HCT116 (cell line): Measurements from ENCODE around the gene CENPP. TPM values are rescaled to one million over a fixed set of nuclear protein-coding genes. Genes with fewer than 3 reads are reported as not detected.

Experiments
- ATAC-seq: fragments of 200-7000 bp; cut with Tn5 transposase; 2 replicates; pipeline ENCODE4 v1.9.1; 2020; ENCODE audit warnings: mild to moderate bottlenecking, moderate library complexity
- BruUV-seq: library from RNA; stranded (reverse); fragments of 400-500 nt; replicated peaks from 2 replicates; lab custom pipeline; 2021; lab: Mats Ljungman, UMichigan
- CTCF ChIA-PET: fragments of 300-600 bp; sonication (Branson Sonifier 250); formaldehyde crosslinking; loops from one replicate; lab custom pipeline; 2021; ENCODE audit warnings: antibody characterized with exemption; lab: Charles Lee
- POLR2A ChIA-PET: fragments of 300-600, 350-600 bp; sonication (Branson Sonifier 250); formaldehyde crosslinking; loops from one replicate; lab custom pipeline; 2021; ENCODE audit warnings: antibody characterized with exemption; lab: Charles Lee
- RAD21 ChIA-PET, 2 experiments: fragments of 300-600 bp; sonication (Branson Sonifier 250); formaldehyde crosslinking; loops; one replicate each; lab custom pipeline; 2023; ENCODE audit warnings: low total read pairs in 2 of 2; ENCODE audit not compliant: uncharacterized antibody in 2 of 2, unreplicated experiment in 2 of 2, low non-redundant PET in 1 of 2; lab: Charles Lee
- DNase-seq: peaks from one replicate; pipeline ENCODE4 v3.0.0-alpha.2; 2010; ENCODE audit warnings: low read depth, low spot score
- H2AFZ ChIP-seq: fragments of 200-600 bp; shearing (Covaris generic), sonication (generic); 2 replicates; pipeline ENCODE4 v1.6.1; 2017; ENCODE audit warnings: low read depth, mixed run types, mixed read lengths, antibody characterized with exemption, low read length; ENCODE audit not compliant: poor library complexity, severe bottlenecking
- H3K27ac ChIP-seq: 2 replicates; pipeline ENCODE4 v1.5.1; 2012; ENCODE audit warnings: low read depth, low read length
- H3K27me3 ChIP-seq: fragments of 200-600 bp; sonication (generic); 2 replicates; pipeline ENCODE4 v1.6.1; 2016; ENCODE audit warnings: mixed run types, low read length, mixed read lengths; ENCODE audit not compliant: insufficient read depth
- H3K36me3 ChIP-seq, 2 experiments: fragments of 200-500 bp in 1 of 2; fragments of 200-600 bp in 1 of 2; sonication (Bioruptor generic) in 1 of 2; sonication (generic) in 1 of 2; 2 replicates each; pipeline versions ENCODE4 v1.5.1 to v1.6.1; 2014 to 2016; ENCODE audit warnings: low read length in 2 of 2, inconsistent platforms in 1 of 2, mixed read lengths in 1 of 2, mixed run types in 1 of 2; ENCODE audit not compliant: insufficient read depth in 2 of 2, control insufficient read depth in 1 of 2
- H3K4me1 ChIP-seq, 2 experiments: fragments of 200-600 bp in 1 of 2; sonication (generic) in 1 of 2; 2 replicates each; pipeline versions ENCODE4 v1.5.1 to v1.6.1; 2012 to 2017; ENCODE audit warnings: low read length in 2 of 2, inconsistent platforms in 1 of 2, mild to moderate bottlenecking in 1 of 2, mixed read lengths in 1 of 2, mixed run types in 1 of 2, moderate library complexity in 1 of 2; ENCODE audit not compliant: insufficient read depth in 2 of 2, control insufficient read depth in 1 of 2
- H3K4me2 ChIP-seq: fragments of 200-600 bp; sonication (generic); 2 replicates; pipeline ENCODE4 v1.6.1; 2017; ENCODE audit warnings: mixed run types, low read length, mixed read lengths
- H3K4me3 ChIP-seq, 2 experiments: fragments of 200-600 bp in 1 of 2; sonication (generic) in 1 of 2; replicated peaks in 1 of 2; 2 replicates each; pipeline ENCODE4 v1.5.1; 2011 to 2016; ENCODE audit warnings: low read length in 2 of 2, control low read depth in 1 of 2, low read depth in 1 of 2, mild to moderate bottlenecking in 1 of 2, mixed read lengths in 1 of 2, mixed run types in 1 of 2
- H3K79me2 ChIP-seq: fragments of 200-600 bp; sonication (generic); 2 replicates; pipeline ENCODE4 v1.6.1; 2017; ENCODE audit warnings: mild to moderate bottlenecking, mixed run types, low read length, moderate library complexity, mixed read lengths; ENCODE audit not compliant: insufficient read depth
- H3K9ac ChIP-seq: fragments of 200-600 bp; sonication (generic); 2 replicates; pipeline ENCODE4 v1.6.1; 2016; ENCODE audit warnings: low read length, mixed read lengths
- H3K9me2 ChIP-seq: fragments of 200-600 bp; sonication (generic), shearing (Covaris generic); 2 replicates; pipeline ENCODE4 v1.6.1; 2017; ENCODE audit warnings: mixed run types, mild to moderate bottlenecking, moderate library complexity; ENCODE audit not compliant: insufficient read depth
- H3K9me3 ChIP-seq, 2 experiments: fragments of 200-500 bp in 1 of 2; fragments of 200-600 bp in 1 of 2; sonication (Bioruptor generic) in 1 of 2; sonication (generic) in 1 of 2; 2 replicates each; pipeline ENCODE4 v1.6.1; 2014 to 2017; ENCODE audit warnings: low read length in 2 of 2, mixed read lengths in 2 of 2, inconsistent platforms in 1 of 2, low read depth in 1 of 2, mild to moderate bottlenecking in 1 of 2, mixed run types in 1 of 2, moderate library complexity in 1 of 2; ENCODE audit not compliant: control insufficient read depth in 1 of 2, insufficient read depth in 1 of 2
- H4K20me1 ChIP-seq: fragments of 200-600 bp; sonication (generic), shearing (Covaris generic); 2 replicates; pipeline ENCODE4 v1.6.1; 2017; ENCODE audit warnings: mixed run types, mild to moderate bottlenecking, moderate library complexity; ENCODE audit not compliant: insufficient read depth
- EGR1 ChIP-seq: IDR thresholded peaks from 2 replicates; pipeline ENCODE4 v1.6.1; 2012; ENCODE audit warnings: low read depth
- EZH2phosphoT487 ChIP-seq: fragments of 200-600 bp; IDR thresholded peaks from 2 replicates; pipeline ENCODE4 v1.6.1; 2018; ENCODE audit warnings: antibody characterized with exemption, borderline replicate concordance
- SIN3A ChIP-seq: IDR thresholded peaks from 2 replicates; pipeline ENCODE4 v1.6.1; 2012; ENCODE audit warnings: low read depth
- SRF ChIP-seq: IDR thresholded peaks from 2 replicates; pipeline ENCODE4 v1.6.1; 2012; ENCODE audit warnings: low read depth
- YY1 ChIP-seq: IDR thresholded peaks from 2 replicates; pipeline ENCODE4 v1.6.1; 2011; ENCODE audit warnings: low read length, low read depth, moderate library complexity, mild to moderate bottlenecking; ENCODE audit not compliant: insufficient replicate concordance; ENCODE audit errors: extremely low read depth
- ZBTB33 ChIP-seq: IDR thresholded peaks from 2 replicates; pipeline ENCODE4 v1.6.1; 2011; ENCODE audit warnings: mild to moderate bottlenecking, low read length, moderate library complexity; ENCODE audit not compliant: insufficient replicate concordance; ENCODE audit errors: extremely low read depth
- ZFX ChIP-seq: fragments of 450-650 bp; IDR thresholded peaks from 2 replicates; pipeline ENCODE4 v1.6.1; 2017
- intact Hi-C: fragments of 100-400 bp; cut with micrococcal nuclease; formaldehyde crosslinking; loops from 2 replicates; pipeline ENCODE4 v1.10.0; 2022
- total RNA-seq: library from RNA; stranded (reverse); gene quantifications from one replicate; pipeline ENCODE4 v1.2.1, GENCODE V29; 2021; ENCODE audit not compliant: unreplicated experiment

The CENPP gene
- total RNA-seq, 1 experiment from 2014 or later = 7.0 TPM

- Histone ChIP-seq H3K27me3 (no peaks in the 10 kb centered on the region), H3K9ac (no peak overlapping the region), H3K9me2 (no peaks in the 10 kb centered on the region), H3K9me3 (no peaks in the 10 kb centered on the region), H2AFZ (no peak overlapping the region), H4K20me1 (no peaks in the 10 kb centered on the region), H3K4me2 (no peak overlapping the region), H3K4me1 (no peaks in the 10 kb centered on the region), H3K79me2 (no peaks in the 10 kb centered on the region), H3K4me3 (no peak overlapping the region), H3K27ac (no peak overlapping the region), H3K36me3 (no peaks in the 10 kb centered on the region; a peak in 1 of 4 replicates)
- BruUV-seq = no TSS peak
- POLR2A ChIA-PET = no interaction called here
- intact Hi-C loops = no loop called here
- no peak for DNase-seq
- RAD21 ChIA-PET = no interaction called here
- TF ChIP-seq SIN3A (no peak), EGR1 (no peak), SRF (no peak), ZBTB33 (no peak)
- CTCF ChIA-PET = no interaction called here
- no peak for ATAC-seq
These were observed 282.6 kb downstream of the CENPP start for GRCh38 chr9:92608241-92608908.

GRCh38 chr9:92608909-92609445, 283.2 kb downstream of the CENPP start:
- RAD21 ChIA-PET = no interaction called here
- Histone ChIP-seq H3K27ac (no peak overlapping the region), H3K36me3 (no peaks in the 10 kb centered on the region; a peak in 1 of 4 replicates), H4K20me1 (no peaks in the 10 kb centered on the region), H3K79me2 (no peaks in the 10 kb centered on the region), H3K9me3 (no peaks in the 10 kb centered on the region), H3K9me2 (no peaks in the 10 kb centered on the region), H3K4me2 (no peak overlapping the region), H3K4me3 (no peak overlapping the region), H3K4me1 (no peaks in the 10 kb centered on the region), H3K27me3 (no peaks in the 10 kb centered on the region), H3K9ac (no peak overlapping the region), H2AFZ (no peak overlapping the region)
- ATAC-seq (no peak), DNase-seq (no peak)
- BruUV-seq = no TSS peak
- CTCF ChIA-PET = no interaction called here
- TF ChIP-seq YY1 = no peak
- no peak for TF ChIP-seq EZH2phosphoT487
- no peak for TF ChIP-seq ZFX
- POLR2A ChIA-PET = no interaction called here
- intact Hi-C loops = no loop called here
